Activated CD4-positive, alpha-beta T cell treated with anti-CD3 and anti-CD28 coated beads, Interleukin-2, amount 50 U/mL, for 1 hour (primary cell): ENCODE data around the gene PLCB4.

Experiments used
- DNase-seq: peaks from one replicate; pipeline ENCODE4 v3.0.0-alpha.2; 2020

Gene PLCB4

GRCh38 chr20:9413001-9413400 is 344.1 kb downstream of the PLCB4 start:
- no peak for DNase-seq

GRCh38 chr20:9415426-9415825 is 346.5 kb downstream of the PLCB4 start:
- DNase-seq = no peak

DNA sequence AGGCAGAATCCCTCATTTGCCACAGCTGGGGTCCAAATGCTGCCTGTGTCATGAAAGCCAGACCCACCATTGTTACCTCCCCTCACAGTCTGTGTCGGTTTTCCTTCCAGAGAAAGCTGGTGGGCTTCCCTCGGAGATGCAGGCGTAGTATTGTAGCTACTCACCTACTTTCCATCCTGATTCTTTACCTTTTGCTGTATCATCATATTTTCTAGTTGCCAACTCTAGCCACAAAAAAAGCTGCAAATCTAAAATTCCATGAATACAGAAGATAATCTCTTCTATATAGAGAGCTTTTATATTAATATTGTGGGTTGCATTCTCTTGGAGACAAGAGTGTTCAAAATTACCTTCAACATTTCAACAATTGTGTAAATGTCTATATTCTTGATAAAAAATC is 347.5 kb downstream of the PLCB4 start:
- no peak for DNase-seq

DNA sequence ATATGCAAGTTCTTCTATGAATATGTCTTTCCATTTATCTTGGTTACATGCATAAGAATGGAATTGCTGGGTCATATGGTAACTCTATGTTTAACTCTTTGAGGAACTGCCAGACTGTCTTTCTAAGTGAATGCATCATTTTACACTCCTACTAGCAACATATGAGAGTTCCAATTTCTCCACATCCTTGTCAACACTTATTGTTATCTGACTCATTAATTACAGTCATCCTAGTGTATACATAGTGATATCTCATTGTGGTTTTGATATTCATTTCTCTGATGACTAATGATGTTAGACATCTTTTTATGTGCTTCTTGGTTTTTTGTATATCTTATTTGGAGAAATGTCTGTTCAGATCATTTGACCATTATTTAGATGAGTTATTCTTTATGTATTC is 348.8 kb downstream of the PLCB4 start:
- no peak for DNase-seq

DNA sequence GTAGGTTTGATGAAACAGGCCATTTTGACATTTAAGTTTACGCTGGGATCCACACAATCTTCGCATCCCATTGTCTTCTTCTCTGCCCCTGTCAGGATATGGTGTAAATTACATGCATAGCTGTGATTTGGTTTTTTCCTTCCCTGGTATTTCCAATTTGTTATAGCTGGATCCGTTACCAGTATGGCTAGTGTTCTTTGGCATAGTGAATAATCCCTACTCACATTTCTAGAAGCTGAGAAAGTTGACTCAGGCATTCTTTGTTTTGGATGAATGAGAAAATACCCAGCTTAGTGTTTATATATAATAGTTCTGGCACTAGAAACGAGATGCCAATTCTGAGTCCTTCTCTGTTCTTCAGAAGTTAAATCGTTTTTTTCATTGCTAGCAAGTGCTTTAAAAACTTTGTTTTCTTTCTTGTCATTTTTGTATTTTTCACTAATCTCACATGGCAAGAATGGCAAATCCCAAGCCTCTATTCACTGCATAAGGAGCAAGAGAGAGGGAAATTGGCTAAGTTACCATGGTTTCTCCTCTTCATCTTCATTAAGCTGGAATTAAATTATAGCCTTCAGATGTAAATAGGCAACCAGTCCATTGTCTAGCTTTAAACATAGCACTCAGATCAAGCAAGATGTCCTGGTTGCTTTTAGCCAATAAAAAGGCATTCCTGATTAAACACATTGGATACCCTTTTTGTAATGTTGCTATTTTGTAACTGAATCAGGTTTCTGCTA is 353.6 kb downstream of the PLCB4 start:
- no peak for DNase-seq

DNA sequence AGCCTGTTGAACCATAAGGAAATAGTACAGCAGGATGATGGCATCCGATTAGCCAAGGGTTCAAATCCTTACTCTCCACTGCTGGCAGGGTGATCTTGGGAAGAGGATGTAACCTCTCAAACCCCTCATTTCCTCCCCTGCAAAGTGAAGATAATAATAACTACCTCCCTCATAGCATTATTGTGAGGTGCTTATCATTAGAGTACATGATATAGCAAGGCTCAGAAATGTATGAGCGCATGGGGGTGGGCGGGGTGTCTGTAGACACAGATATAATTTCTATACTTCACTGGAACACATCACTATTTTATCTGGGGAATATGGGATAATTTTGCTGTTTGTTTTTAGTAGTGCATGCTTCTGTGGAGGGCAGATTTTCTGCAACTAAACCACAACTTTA is 355.7 kb downstream of the PLCB4 start:
- no peak for DNase-seq

DNA sequence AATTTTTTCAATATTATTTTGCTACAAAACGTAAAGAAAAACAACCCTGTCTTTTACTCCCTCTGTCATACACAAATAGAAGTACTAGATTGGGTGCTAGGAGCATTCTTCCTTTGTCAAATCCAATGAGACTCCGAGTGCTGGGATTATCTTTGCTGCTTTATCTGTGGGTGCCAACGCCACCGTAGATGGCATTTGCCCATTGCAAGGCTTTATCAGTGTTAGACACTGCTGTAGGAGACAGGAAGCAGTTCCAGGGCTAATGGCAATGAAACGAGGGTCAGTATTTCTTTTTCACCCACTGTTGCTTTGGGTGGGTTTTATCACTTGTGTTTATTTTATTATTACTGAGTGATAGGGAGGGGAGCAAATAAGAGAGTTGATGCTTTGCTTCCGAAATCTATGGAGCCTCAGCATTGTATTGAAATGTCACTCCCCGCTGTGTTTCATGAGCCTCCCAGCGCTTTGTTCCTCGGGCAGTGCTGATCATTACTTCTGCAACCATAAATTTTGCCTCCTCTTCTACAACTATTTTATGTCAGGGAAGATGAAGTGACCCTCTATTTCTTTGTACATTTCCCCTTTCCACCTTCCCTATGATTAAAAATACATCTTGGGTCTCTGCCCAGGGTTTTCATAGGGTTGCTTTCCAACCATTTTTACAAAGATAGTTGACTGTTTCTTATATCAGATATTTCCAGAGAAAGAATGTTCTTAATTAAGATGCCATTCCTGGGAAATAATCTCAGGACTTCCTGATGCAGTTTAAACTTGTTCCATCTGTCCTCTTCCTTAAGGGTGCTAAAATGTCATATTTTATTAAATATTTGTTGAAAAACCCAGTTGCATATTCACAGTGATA is 358.8 kb downstream of the PLCB4 start:
- DNase-seq = no peak

GRCh38 chr20:9428292-9428607 is 359.4 kb downstream of the PLCB4 start:
- DNase-seq = no peak

- no peak for DNase-seq
Observed at GRCh38 chr20:9439806-9440205, 370.9 kb downstream of the PLCB4 start.

GRCh38 chr20:9440892-9441291 is 372.0 kb downstream of the PLCB4 start:
- DNase-seq = no peak

DNA sequence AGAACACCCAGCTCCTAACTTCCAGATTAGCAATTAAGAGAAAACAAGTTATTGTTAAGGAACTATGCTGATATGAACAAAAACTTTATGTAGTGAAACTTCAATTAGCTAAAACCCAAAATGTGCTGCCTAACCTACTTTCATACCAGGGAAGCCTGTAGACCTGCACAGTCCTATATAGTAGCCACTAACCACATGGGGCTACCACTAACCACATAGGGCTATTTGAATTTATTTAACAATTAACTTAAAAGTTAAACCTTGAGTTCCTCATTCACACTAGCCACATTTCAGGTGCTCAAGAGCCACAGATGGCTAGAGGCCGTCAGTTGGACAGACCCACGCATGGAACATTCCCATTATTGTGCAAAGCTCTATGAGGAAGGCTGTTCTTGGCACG is 373.1 kb downstream of the PLCB4 start:
- DNase-seq = no peak

GRCh38 chr20:9442858-9443257 is 374.0 kb downstream of the PLCB4 start:
- no peak for DNase-seq

DNA sequence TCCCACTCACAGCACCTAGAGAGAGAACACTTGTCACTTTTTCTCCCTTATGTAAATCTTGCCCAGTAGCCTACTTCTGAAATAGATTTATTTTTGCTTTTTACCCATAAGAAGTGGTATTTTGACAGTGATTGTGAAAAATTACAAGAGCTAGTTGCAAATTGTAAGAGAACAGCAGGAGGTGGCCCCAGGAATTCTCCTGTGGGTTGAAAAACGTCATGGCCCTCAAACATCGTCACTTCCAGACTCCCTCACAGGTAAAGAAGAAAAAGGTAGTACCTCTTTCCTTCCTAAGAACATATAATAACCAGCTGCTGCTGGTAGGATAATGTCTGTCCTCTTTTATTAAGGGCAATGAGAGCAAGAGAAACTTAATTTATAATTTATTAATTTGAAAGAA is 376.0 kb downstream of the PLCB4 start:
- DNase-seq = no peak

DNA sequence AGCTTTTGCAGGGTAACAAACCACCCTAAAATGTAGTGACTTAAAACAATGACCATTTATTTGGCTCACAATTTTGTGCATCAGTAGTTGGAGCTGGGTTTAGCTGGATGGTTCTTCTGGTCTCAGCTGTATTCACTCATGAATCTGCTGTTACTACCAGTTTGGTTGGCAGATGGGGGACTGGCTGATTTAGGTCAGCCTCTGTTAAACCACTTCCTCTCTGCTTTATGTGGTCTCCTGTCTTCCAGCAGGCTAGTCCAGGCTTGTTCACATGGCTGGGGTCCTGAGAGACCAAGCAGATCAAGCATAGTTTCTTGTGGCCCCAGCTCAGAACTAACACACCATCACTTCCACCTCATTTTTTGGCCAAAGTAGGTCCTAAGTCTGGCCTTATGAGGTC is 378.3 kb downstream of the PLCB4 start:
- no peak for DNase-seq

DNA sequence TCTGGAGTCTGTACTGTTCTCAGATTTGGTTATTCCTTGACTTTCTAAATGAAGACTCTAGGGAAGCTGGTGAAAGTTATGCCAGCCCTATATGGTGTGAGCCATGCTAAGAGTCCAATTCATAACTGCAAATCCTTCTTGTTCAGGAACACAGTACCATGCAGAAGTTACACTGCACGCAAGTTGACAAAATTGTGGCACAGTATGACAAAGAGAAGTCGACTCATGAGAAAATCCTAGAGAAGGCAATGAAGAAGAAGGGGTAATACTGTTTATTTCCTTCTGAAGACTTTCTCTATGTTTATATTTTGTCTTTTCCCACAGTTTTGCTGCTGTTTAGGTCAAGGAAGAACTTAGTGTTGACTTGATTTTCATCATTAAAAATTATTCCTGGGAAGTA is 384.3 kb downstream of the PLCB4 start:
- no peak for DNase-seq

DNA sequence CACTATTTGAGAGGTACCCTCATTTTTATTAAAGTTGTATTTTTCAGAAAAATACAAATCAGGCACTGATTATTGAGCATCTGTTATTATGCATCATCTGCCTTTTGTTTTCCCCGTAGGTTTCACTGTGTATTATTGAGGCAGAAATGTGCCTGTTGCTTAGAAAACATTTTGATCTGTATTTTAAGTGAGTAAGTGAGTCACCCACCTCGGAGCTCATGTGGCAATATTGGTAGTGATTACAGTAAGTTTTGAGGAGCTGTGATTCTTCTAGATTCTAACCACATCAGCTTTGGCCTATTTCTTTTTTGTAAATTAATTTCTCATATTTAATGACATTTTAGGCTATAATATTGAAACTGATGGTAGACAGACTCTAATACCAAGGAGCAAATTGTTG is 385.9 kb downstream of the PLCB4 start:
- DNase-seq = no peak

DNA sequence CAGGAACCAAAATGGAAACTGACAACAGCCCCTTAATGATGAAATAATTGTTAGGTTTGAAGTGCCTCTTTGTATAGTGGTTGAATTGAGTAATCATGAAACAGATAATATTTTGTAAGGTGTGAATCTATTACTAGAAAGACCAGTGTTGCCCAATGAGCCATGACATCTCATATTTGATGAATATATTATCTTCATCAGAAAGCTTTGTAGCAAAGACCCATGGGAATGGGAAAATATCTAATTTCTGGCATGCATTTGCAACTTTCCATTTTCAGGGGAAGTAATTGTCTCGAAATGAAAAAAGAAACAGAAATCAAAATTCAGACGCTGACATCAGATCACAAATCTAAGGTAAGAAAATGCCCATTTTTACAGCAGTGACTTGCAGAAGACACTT is 388.2 kb downstream of the PLCB4 start:
- no peak for DNase-seq

DNA sequence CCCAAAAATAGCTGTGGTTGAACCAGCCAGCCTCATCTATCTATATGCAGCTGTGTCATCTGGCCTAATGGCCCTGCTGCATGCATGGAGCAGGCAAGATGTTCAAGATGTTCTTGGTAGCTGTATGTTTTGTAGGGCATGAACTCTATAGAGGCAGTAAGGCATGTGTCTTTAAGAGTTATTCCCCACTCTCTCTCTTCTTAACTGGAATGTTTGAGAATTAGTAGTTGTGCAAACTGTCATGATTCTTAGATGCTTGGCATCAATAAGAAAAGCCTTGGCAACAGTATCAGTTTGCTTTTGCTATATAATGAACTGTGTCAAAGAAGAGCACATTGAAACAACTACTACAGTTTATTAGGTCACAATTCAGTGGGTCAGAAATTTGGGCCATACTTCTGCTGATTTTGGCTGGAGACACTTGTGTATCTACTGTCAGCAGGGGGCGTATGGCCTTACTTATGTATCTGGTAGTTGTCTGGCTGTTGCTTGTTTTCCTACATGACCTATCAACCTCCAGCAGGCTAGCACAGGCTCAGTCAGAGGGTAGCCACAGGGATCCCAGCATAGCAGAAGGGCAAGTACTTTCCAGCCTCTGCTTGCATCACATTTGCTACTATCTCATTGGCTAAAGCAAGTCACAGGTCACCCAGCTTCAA is 389.4 kb downstream of the PLCB4 start:
- no peak for DNase-seq

- DNase-seq = no peak
Observed at GRCh38 chr20:9460518-9460917, 391.6 kb downstream of the PLCB4 start.

- DNase-seq = no peak
Observed at GRCh38 chr20:9467995-9468394, 399.1 kb downstream of the PLCB4 start.

- DNase-seq = no peak
Observed at GRCh38 chr20:9474835-9475415, 406.0 kb downstream of the PLCB4 start.

DNA sequence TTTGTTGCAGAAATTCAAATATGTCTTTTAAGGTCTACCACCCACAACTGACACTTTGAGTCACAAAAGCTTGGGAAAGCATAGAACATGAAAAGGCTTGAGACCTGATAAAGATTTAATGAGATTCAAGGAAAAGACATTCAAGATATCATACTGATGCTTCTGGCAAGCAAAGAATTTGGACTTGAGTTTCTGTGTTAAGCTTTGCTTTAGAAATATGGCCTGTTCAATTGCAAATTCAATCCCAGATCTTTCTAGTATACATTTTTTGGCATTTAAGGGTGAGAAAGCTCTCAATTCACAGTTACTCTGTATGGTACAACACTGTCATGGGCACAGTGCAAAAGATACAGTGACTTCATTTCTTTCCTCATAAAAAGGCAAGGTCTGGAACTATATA is 406.6 kb downstream of the PLCB4 start:
- DNase-seq = no peak

DNA sequence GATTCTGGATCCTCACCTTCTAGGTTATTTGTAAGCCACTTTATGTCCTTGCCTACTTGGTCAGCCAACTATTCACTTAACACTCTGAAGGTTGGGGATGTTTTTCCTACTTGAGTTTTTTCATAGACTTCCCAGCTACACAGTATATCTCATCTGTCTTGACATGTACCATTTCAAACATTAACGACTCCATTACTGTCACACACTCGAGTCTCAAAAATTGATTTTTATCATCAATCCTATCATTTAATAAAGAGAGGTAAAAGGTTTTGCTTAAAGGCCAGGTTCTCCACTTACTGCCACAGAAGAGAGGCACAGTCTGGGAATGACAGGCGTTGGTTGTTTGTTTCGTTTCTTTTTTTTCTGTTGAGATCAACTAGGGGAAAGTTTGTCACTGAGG is 407.3 kb downstream of the PLCB4 start:
- DNase-seq = no peak

DNA sequence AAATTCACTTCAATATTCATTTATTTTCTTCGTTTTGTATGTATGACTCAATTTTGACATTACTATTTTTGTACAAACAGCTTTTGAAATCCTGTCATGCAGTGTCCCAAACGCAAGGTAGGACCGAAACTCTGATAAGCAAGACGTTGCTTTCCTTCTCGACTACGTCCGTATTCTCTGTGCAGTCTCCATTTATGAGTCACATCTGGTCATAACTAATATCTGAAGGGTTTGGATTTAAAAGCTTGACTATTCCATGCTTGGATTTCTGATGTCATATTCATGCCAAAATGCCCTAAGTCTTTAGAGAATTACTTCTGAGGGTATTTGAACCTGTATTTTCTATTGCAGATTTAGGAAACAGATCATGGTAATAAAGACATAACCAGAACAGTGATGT is 407.8 kb downstream of the PLCB4 start:
- DNase-seq = no peak
